Kidney epithelial cell (primary cell): ENCODE results near the gene NALCN. TPM values are rescaled to one million over a fixed set of nuclear protein-coding genes. Genes with fewer than 3 reads are reported as not detected.

Experiments used
- DNase-seq: peaks from one replicate; pipeline ENCODE4 v3.0.0-alpha.2; 2010; ENCODE audit warnings: low read depth
- H3K27me3 ChIP-seq: 2 replicates; pipeline ENCODE4 v1.6.0; 2011; ENCODE audit warnings: low read length; ENCODE audit not compliant: control insufficient read depth, insufficient read depth
- H3K36me3 ChIP-seq: 2 replicates; pipeline ENCODE4 v1.5.1; 2011; ENCODE audit warnings: low read length; ENCODE audit not compliant: control insufficient read depth, insufficient read depth
- H3K4me3 ChIP-seq: 2 replicates; pipeline ENCODE4 v1.5.1; 2011; ENCODE audit warnings: low read depth, mild to moderate bottlenecking, control low read depth, low read length
- total RNA-seq: library from RNA; depleted of rRNA; stranded (reverse); fragments of >200 nt; gene quantifications from 2 replicates; pipeline ENCODE4 v1.2.3, GENCODE V29; 2015
- TF ChIP-seq, protein P1 (sequence below): IDR thresholded peaks from 2 replicates; pipeline ENCODE4 v1.5.1; 2011; ENCODE audit warnings: mild to moderate bottlenecking, moderate library complexity, low read length, control low read depth, inconsistent platforms; ENCODE audit not compliant: insufficient read depth, poor library complexity, severe bottlenecking

Gene NALCN
- total RNA-seq, 1 donor from 2014 or later, result 1.8 TPM

DNA sequence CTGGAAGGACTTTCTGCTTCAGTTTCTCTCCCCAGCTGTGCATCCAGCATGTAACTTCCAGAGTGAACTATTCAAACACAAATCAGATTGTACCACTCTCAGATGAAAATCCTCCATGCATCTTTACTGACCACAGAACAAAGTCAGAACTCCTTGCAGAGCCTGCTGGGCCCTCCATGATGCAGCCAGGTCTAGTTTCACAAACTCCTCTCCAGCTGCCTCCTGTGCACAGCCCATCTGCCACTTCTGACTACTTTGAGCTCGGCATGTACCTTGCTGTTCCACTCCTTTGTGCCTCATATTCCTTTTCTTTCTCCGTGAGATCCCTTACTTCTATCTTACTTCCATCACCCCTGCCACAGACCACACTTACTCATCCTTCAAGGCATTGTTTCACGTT is 31.4 kb downstream of the NALCN start:
- TF ChIP-seq, protein P1, sequence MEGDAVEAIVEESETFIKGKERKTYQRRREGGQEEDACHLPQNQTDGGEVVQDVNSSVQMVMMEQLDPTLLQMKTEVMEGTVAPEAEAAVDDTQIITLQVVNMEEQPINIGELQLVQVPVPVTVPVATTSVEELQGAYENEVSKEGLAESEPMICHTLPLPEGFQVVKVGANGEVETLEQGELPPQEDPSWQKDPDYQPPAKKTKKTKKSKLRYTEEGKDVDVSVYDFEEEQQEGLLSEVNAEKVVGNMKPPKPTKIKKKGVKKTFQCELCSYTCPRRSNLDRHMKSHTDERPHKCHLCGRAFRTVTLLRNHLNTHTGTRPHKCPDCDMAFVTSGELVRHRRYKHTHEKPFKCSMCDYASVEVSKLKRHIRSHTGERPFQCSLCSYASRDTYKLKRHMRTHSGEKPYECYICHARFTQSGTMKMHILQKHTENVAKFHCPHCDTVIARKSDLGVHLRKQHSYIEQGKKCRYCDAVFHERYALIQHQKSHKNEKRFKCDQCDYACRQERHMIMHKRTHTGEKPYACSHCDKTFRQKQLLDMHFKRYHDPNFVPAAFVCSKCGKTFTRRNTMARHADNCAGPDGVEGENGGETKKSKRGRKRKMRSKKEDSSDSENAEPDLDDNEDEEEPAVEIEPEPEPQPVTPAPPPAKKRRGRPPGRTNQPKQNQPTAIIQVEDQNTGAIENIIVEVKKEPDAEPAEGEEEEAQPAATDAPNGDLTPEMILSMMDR, result no peak

DNA sequence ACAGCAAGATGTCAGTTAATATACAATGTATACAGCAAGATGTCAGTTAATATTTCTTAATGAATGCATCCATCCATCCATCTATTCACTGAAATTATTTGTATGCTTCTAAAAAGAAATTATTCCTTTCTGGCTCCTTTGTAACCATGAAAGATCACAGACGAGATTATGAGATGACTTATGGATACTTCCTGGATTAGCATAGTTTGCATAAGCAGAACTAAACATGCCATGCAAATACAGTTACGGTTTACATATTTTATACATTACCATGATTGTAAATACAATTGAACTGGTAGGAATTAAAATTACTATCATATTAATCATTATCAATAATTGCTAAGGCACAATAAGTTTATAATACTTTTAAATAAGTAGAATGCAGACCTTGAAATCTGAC is 32.7 kb downstream of the NALCN start:
- DNase-seq, result no peak
- TF ChIP-seq, protein P1, result no peak
- no peak overlapping the region for H3K4me3 ChIP-seq
- no peaks in the 10 kb centered on the region for H3K36me3 ChIP-seq
- no peaks in the 10 kb centered on the region for H3K27me3 ChIP-seq

More for the DNA sequence above, 31.4 kb downstream of the NALCN start:
- DNase-seq, result no peak
- H3K4me3 ChIP-seq, result no peak overlapping the region
- H3K36me3 ChIP-seq, result no peaks in the 10 kb centered on the region
- no peaks in the 10 kb centered on the region for H3K27me3 ChIP-seq

DNA sequence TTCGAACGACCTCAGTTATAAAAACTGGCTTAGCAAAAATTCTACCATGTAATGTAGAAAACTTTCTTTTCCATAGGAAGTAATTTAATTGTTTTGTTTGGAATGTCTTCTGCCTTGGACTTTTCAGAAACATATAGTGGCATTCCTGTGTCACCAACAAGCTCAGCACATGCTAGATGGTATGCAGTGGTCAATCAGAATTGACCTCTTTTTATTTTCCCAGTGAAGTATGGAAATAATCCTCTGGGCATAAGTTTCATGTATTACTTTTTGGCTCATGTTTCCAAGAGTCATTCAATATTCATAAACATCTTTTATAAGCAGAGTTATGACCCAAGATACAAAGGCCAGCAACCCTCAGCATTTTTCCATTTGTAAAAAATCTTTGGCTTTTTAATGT is 33.6 kb downstream of the NALCN start:
- no peak for DNase-seq
- Histone ChIP-seq H3K36me3 (no peaks in the 10 kb centered on the region), H3K27me3 (no peaks in the 10 kb centered on the region), H3K4me3 (no peak overlapping the region)
- TF ChIP-seq, protein P1, result no peak

DNA sequence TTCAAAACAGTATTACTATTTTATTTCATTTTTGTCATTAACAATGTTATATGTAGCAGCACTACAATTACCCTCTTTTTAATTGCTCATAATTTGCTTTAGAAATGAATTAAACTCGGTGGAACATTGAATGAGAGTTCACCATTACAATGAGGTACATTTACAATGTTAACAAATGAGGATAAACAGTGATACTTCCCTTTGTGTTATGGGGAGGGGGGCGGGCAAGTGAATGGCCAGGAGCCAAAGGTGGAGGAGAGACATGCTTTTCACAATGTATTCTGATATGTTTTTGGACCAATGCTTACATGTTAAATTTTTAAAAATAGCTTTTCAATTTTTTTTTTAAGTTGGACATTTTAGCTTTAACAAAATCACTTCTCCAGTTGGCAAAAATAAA is 34.2 kb downstream of the NALCN start:
- TF ChIP-seq, protein P1, result no peak
- no peaks in the 10 kb centered on the region for H3K36me3 ChIP-seq

DNA sequence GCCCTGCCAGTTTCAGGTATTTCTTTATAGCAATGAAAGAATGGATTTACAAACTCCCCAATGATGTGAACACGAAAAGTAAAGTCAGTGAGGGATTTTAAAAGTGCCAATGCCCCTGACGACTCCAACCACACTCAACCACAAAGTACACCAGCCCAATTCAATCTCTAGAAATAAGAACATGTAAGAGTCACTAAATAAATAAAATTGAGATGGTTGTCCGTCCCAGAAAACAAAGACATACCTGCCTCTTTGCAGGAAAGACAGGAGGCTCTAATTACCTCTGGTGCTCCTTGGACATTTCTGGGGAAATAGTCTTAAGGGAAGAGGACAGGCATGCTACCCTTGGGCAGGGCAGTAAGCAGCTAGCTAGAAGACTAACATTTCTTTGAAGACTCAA is 55.8 kb downstream of the NALCN start:
- TF ChIP-seq, protein P1, result no peak
- H3K36me3 ChIP-seq, result no peaks in the 10 kb centered on the region
- no peak overlapping the region for H3K4me3 ChIP-seq
- no peak for DNase-seq
- H3K27me3 ChIP-seq, result no peaks in the 10 kb centered on the region

More for the DNA sequence above, 34.2 kb downstream of the NALCN start:
- Histone ChIP-seq H3K4me3 (no peak overlapping the region), H3K27me3 (no peaks in the 10 kb centered on the region)
- no peak for DNase-seq

DNA sequence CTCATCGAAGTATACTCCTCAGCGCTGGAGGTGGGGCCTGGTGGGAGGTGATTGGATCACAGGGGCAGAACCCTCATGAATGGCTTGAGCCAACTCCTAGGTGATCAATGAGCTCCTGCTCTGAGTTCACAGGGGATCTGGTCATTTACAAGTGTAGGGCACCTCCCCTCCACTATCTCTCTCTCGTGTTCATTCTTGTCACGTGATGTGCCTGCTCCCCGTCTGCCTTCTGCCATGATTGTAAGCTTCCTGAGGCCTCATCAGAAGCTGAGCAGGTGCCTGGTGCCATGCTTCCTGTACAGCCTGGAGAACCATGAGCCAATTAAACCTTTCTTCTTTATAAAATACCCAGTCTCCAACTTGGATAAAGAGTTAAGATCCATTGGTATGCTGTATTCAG is 61.4 kb downstream of the NALCN start:
- TF ChIP-seq, protein P1, result no peak
- no peak for DNase-seq
- Histone ChIP-seq H3K4me3 (no peak overlapping the region), H3K27me3 (no peaks in the 10 kb centered on the region), H3K36me3 (no peaks in the 10 kb centered on the region)
